Vagina (tissue), 2 donors: Measurements from ENCODE around the gene TOGARAM1. TPM values are rescaled to one million over a fixed set of nuclear protein-coding genes. Genes with fewer than 3 reads are reported as not detected.

Source experiments
- DNase-seq, 2 donors: peaks; one replicate each; pipeline ENCODE4 v3.0.0-alpha.2; 2017; ENCODE audit errors: extremely low spot score in 2 of 2
- H3K27ac ChIP-seq: fragments of 200-600 bp; sonication (generic); one replicate; pipeline ENCODE4 v1.5.1; 2019
- H3K27me3 ChIP-seq: fragments of 200-600 bp; sonication (generic); one replicate; pipeline ENCODE4 v1.5.1; 2019
- H3K36me3 ChIP-seq, 2 donors: fragments of 200-600 bp; sonication (generic); one replicate each; pipeline ENCODE4 v1.5.1; 2017 to 2019
- H3K4me1 ChIP-seq: fragments of 200-600 bp; sonication (generic); one replicate; pipeline ENCODE4 v1.5.1; 2019
- H3K4me3 ChIP-seq, 2 donors: fragments of 200-600 bp; sonication (generic); 1 replicate in 1 of 2; 2 replicates in 1 of 2; pipeline ENCODE4 v1.5.1; 2016 to 2019
- H3K9me3 ChIP-seq: fragments of 200-600 bp; sonication (generic); one replicate; pipeline ENCODE4 v1.5.1; 2019
- CTCF ChIP-seq, 3 experiments: fragments of 450-650 bp in 2 of 3; fragments of 200-600 bp in 1 of 3; sonication (generic) in 1 of 3; IDR thresholded peaks; one replicate each; pipeline ENCODE4 v1.5.1; 2017 to 2019; ENCODE audit warnings: antibody characterized with exemption in 3 of 3, mild to moderate bottlenecking in 2 of 3, moderate library complexity in 2 of 3
- POLR2A ChIP-seq, 2 donors: fragments of 450-650 bp; IDR thresholded peaks; one replicate each; pipeline ENCODE4 v1.6.1; 2017; ENCODE audit warnings: antibody characterized with exemption in 2 of 2, mild to moderate bottlenecking in 2 of 2, moderate library complexity in 2 of 2
- POLR2AphosphoS5 ChIP-seq, 2 donors: sonication (generic); formaldehyde crosslinking; IDR thresholded peaks; one replicate each; pipeline ENCODE4 v1.9.0; 2017; ENCODE audit warnings: antibody characterized with exemption in 2 of 2, mild to moderate bottlenecking in 2 of 2, low read depth in 1 of 2; ENCODE audit not compliant: insufficient read depth in 1 of 2
- intact Hi-C: fragments of 100-400 bp; cut with DNase I; formaldehyde crosslinking; loops from one replicate; pipeline ENCODE4 v1.15.1; 2023
- total RNA-seq: library from RNA; depleted of rRNA; stranded (reverse); fragments of >200 nt; gene quantifications from one replicate; pipeline ENCODE4 v1.2.3, GENCODE V29; 2016

Gene TOGARAM1
- total RNA-seq, 1 donor from 2014 or later, result 13.0 TPM

- no peak overlapping the region for H3K27ac ChIP-seq
- TF ChIP-seq POLR2AphosphoS5 (IDR thresholded peaks at IDR 0.05; ENCODE audit: insufficient read depth in 1 of 2, low read depth in 1 of 2) (no peak), CTCF (IDR thresholded peaks at IDR 0.05) (no peak), POLR2A (IDR thresholded peaks at IDR 0.05) (no peak)
- H3K36me3 ChIP-seq, result peaks cover 0 to 23% of the 10 kb centered on the region in 2 donors
- peaks cover 5% of the 10 kb centered on the region for H3K4me1 ChIP-seq
- no peaks in the 10 kb centered on the region for H3K27me3 ChIP-seq
- no peaks in the 10 kb centered on the region for H3K9me3 ChIP-seq
- no peak overlapping the region for H3K4me3 ChIP-seq
- intact Hi-C loops, result no loop called here
- DNase-seq, result no peak
Observed at GRCh38 chr14:44944107-44944506, 17.9 kb upstream of the TOGARAM1 start.

- no peak for DNase-seq
- intact Hi-C loops, result no loop called here
- Histone ChIP-seq H3K4me1 (peaks cover 5% of the 10 kb centered on the region), H3K27me3 (no peaks in the 10 kb centered on the region), H3K9me3 (no peaks in the 10 kb centered on the region), H3K4me3 (no peak overlapping the region), H3K36me3 (peaks cover 0 to 23% of the 10 kb centered on the region in 2 donors), H3K27ac (no peak overlapping the region)
- TF ChIP-seq POLR2A (IDR thresholded peaks at IDR 0.05), result no peak
- TF ChIP-seq POLR2AphosphoS5 (IDR thresholded peaks at IDR 0.05; ENCODE audit: insufficient read depth in 1 of 2, low read depth in 1 of 2), result no peak
Observed at GRCh38 chr14:44945264-44945663, 16.7 kb upstream of the TOGARAM1 start.

- Histone ChIP-seq H3K36me3 (no peaks in the 10 kb centered on the region), H3K4me3 (no peak overlapping the region), H3K27me3 (no peaks in the 10 kb centered on the region), H3K27ac (no peak overlapping the region), H3K9me3 (no peaks in the 10 kb centered on the region), H3K4me1 (peaks cover 11% of the 10 kb centered on the region)
- DNase-seq, result no peak
- intact Hi-C loops, result no loop called here
- TF ChIP-seq POLR2A (IDR thresholded peaks at IDR 0.05), result no peak
- TF ChIP-seq POLR2AphosphoS5 (IDR thresholded peaks at IDR 0.05; ENCODE audit: insufficient read depth in 1 of 2, low read depth in 1 of 2), result no peak
- TF ChIP-seq CTCF (IDR thresholded peaks at IDR 0.05), result no peak
Observed at GRCh38 chr14:44951051-44951450, 10.9 kb upstream of the TOGARAM1 start.

- no peak overlapping the region for H3K4me3 ChIP-seq
Observed at GRCh38 chr14:44952391-44953110, 9.4 kb upstream of the TOGARAM1 start.

GRCh38 chr14:44954750-44955149, 7.2 kb upstream of the TOGARAM1 start:
- Histone ChIP-seq H3K27ac (no peak overlapping the region), H3K36me3 (no peaks in the 10 kb centered on the region), H3K9me3 (no peaks in the 10 kb centered on the region), H3K27me3 (no peaks in the 10 kb centered on the region), H3K4me1 (peaks cover 20% of the 10 kb centered on the region), H3K4me3 (no peak overlapping the region)
- no peak for TF ChIP-seq POLR2A (IDR thresholded peaks at IDR 0.05)
- no peak for TF ChIP-seq CTCF (IDR thresholded peaks at IDR 0.05)
- no peak for DNase-seq
- intact Hi-C loops, result no loop called here

More at GRCh38 chr14:44952391-44953110, 9.4 kb upstream of the TOGARAM1 start:
- DNase-seq, result no peak
- no peaks in the 10 kb centered on the region for H3K9me3 ChIP-seq
- H3K4me1 ChIP-seq, result peaks cover 11% of the 10 kb centered on the region
- H3K27ac ChIP-seq, result no peak overlapping the region
- H3K36me3 ChIP-seq, result no peaks in the 10 kb centered on the region
- intact Hi-C loops, result no loop called here
- H3K27me3 ChIP-seq, result no peaks in the 10 kb centered on the region
- TF ChIP-seq POLR2AphosphoS5 (IDR thresholded peaks at IDR 0.05; ENCODE audit: insufficient read depth in 1 of 2, low read depth in 1 of 2) (no peak), POLR2A (IDR thresholded peaks at IDR 0.05) (no peak), CTCF (IDR thresholded peaks at IDR 0.05) (no peak)
